ENCODE data around the gene PFDN4. TPM values are rescaled to one million over a fixed set of nuclear protein-coding genes. Genes with fewer than 3 reads are reported as not detected.

PFDN4 gene
- total and polyA plus RNA-seq, 2 of the 4 experiments (the other 2 are of a cell fraction), result 14.9 to 93.2 TPM

DNA sequence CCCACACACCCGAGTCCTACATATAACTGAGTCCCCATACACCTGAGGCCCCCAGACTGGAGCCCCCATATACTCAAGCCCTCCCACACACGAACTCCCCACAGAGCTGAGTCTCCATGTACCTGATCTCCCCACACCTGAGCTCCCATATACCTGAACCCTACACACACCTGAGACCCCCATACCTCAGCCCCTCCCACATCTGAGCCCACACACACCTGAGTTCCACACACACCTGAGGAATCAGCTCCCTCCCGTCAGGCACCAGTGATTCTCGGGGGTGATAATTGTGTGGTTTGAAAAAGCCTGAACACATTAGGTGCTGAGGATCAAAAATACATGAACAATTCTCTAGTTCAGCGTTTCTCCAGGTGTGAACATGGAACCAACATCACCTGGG, 15.4 kb downstream of the PFDN4 start:
- no peak overlapping the region for H3K9ac ChIP-seq (ENCODE audit: low read depth, low read length)
- H2BK120ac ChIP-seq (ENCODE audit: low read depth, low read length), result no peak overlapping the region
- H4K8ac ChIP-seq (ENCODE audit: low read depth in 2 of 2, low read length in 2 of 2), result no peak overlapping the region
- H2AFZ ChIP-seq (replicated peaks; ENCODE audit: low read length, poor library complexity), result no peak overlapping the region
- H3K4ac ChIP-seq (ENCODE audit: low read depth, low read length), result no peak overlapping the region
- H3K14ac ChIP-seq (replicated peaks; ENCODE audit: low read depth, low read length), result no peak overlapping the region
- CTCF ChIA-PET, result no interaction called here
- no peak overlapping the region for H3K4me2 ChIP-seq (ENCODE audit: low read depth, low read length)
- in situ Hi-C loops (cut with MboI; ENCODE audit: low sequenced_read_pairs), result loop anchor here (5.0 kb wide), 1 partner anchor 424 kb away; no protein-coding TSS in a partner anchor
- ATAC-seq (ENCODE audit: low read depth), result no peak
- no peaks in the 10 kb centered on the region for H3K9me1 ChIP-seq (ENCODE audit: insufficient read depth, low read length)
- H2BK20ac ChIP-seq (ENCODE audit: low read depth, low read length), result no peak overlapping the region
- no peak overlapping the region for H3K4me3 ChIP-seq (ENCODE audit: insufficient read depth, low read depth, low read length)
- H2AK9ac ChIP-seq (replicated peaks; ENCODE audit: low read depth, low read length, poor library complexity), result no peak overlapping the region
- H3K23ac ChIP-seq (ENCODE audit: low read depth, low read length), result no peak overlapping the region
- intact Hi-C loops (cut with micrococcal nuclease), result loop anchor here (5.0 to 10.0 kb wide), 2 partner anchors 122 to 254 kb away; partner anchors contain the start of gene DOK5
- H4K91ac ChIP-seq (ENCODE audit: insufficient read depth, low read depth, low read length), result no peak overlapping the region
- H3K27ac ChIP-seq (ENCODE audit: insufficient read depth, low read length), result no peak overlapping the region
- H4K5ac ChIP-seq (ENCODE audit: low read depth, low read length), result no peak overlapping the region
- no peaks in the 10 kb centered on the region for H3K79me1 ChIP-seq (ENCODE audit: low read depth in 1 of 2, low read length in 2 of 2)
- TF ChIP-seq MAZ (IDR thresholded peaks at IDR 0.05; ENCODE audit: borderline replicate concordance, low read depth, low read length) (no peak), SMC3 (IDR thresholded peaks at IDR 0.05; ENCODE audit: low read depth, low read length) (no peak), CHD1 (IDR thresholded peaks at IDR 0.05; ENCODE audit: low read depth, low read length) (no peak), RFX5 (IDR thresholded peaks at IDR 0.05; ENCODE audit: low read depth, low read length) (no peak)
- TF ChIP-seq, protein P1, sequence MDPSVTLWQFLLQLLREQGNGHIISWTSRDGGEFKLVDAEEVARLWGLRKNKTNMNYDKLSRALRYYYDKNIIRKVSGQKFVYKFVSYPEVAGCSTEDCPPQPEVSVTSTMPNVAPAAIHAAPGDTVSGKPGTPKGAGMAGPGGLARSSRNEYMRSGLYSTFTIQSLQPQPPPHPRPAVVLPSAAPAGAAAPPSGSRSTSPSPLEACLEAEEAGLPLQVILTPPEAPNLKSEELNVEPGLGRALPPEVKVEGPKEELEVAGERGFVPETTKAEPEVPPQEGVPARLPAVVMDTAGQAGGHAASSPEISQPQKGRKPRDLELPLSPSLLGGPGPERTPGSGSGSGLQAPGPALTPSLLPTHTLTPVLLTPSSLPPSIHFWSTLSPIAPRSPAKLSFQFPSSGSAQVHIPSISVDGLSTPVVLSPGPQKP (IDR thresholded peaks at IDR 0.05; ENCODE audit: borderline replicate concordance, low read depth, low read length), result no peak
- no peaks in the 10 kb centered on the region for H3K27me3 ChIP-seq (ENCODE audit: control insufficient read depth, insufficient read depth, low read length)
- H3K56ac ChIP-seq (ENCODE audit: extremely low read depth, insufficient read depth, low read length), result no peak overlapping the region
- POLR2A ChIA-PET (ENCODE audit: unreplicated experiment), result no interaction called here
- no peak for DNase-seq
- no peaks in the 10 kb centered on the region for H3K9me3 ChIP-seq (ENCODE audit: control insufficient read depth, insufficient read depth, low read length)
- no peaks in the 10 kb centered on the region for H4K20me1 ChIP-seq (ENCODE audit: insufficient read depth, low read length)
- no peak overlapping the region for H2BK5ac ChIP-seq (ENCODE audit: low read depth, low read length, poor library complexity, severe bottlenecking)
- WGBS, 2 experiments (ENCODE audit: extremely low coverage in 2 of 2, insufficient read length in 1 of 2), result 64% methylated on average over 2 of the region's 5 CpGs; no CpG with 5 or more reads in 1 of the 2 experiments
- H3K36me3 ChIP-seq (ENCODE audit: control insufficient read depth, insufficient read depth, low read length), result no peaks in the 10 kb centered on the region; the same call in 1 of the 2 replicates
- H2BK15ac ChIP-seq (ENCODE audit: low read depth, low read length), result no peak overlapping the region
- dilution Hi-C loops (cut with HindIII; ENCODE audit: low sequenced_read_pairs, unreplicated experiment), result no loop called here
- no peak overlapping the region for H3K18ac ChIP-seq (ENCODE audit: low read depth, low read length)
- 0 out of 2 replicates have a peak, but pooled peaks cover 3% of the 10 kb centered on the region for H3K4me1 ChIP-seq (ENCODE audit: control insufficient read depth, insufficient read depth, low read length)
- no TSS peak for BruUV-seq (replicated peaks)
- H2AK5ac ChIP-seq (ENCODE audit: low read depth, low read length), result no peak overlapping the region
